IPS-18a (cell line): ENCODE measurements around the gene HES6.

Experiments used
- H3K27ac ChIP-seq: one replicate; pipeline ENCODE4 v1.5.1; 2013; ENCODE audit warnings: low read length
- H3K27me3 ChIP-seq: one replicate; pipeline ENCODE4 v1.6.1; 2013; ENCODE audit warnings: mild to moderate bottlenecking, low read length; ENCODE audit not compliant: control insufficient read depth, insufficient read depth
- H3K36me3 ChIP-seq: one replicate; pipeline ENCODE4 v1.6.1; 2013; ENCODE audit warnings: low read depth, low read length; ENCODE audit not compliant: control insufficient read depth
- H3K4me1 ChIP-seq: one replicate; pipeline ENCODE4 v1.6.1; 2013; ENCODE audit warnings: low read depth, low read length; ENCODE audit not compliant: control insufficient read depth
- H3K4me3 ChIP-seq: one replicate; pipeline ENCODE4 v1.5.1; 2013; ENCODE audit warnings: low read length
- H3K9ac ChIP-seq: one replicate; pipeline ENCODE4 v1.6.1; 2013; ENCODE audit warnings: mild to moderate bottlenecking, low read length, moderate library complexity
- H3K9me3 ChIP-seq: one replicate; pipeline ENCODE4 v1.6.1; 2013; ENCODE audit warnings: low read depth, low read length; ENCODE audit not compliant: control insufficient read depth

HES6 gene

GRCh38 chr2:238250896-238251295, 11.1 kb upstream of the HES6 start:
- H3K27ac ChIP-seq, result no peak overlapping the region
- no peaks in the 10 kb centered on the region for H3K27me3 ChIP-seq
- no peaks in the 10 kb centered on the region for H3K4me1 ChIP-seq
- no peak overlapping the region for H3K9ac ChIP-seq
- H3K9me3 ChIP-seq, result no peaks in the 10 kb centered on the region
- no peak overlapping the region for H3K4me3 ChIP-seq
- peaks cover 3% of the 10 kb centered on the region for H3K36me3 ChIP-seq

GRCh38 chr2:238247841-238248453, 8.1 kb upstream of the HES6 start:
- Histone ChIP-seq H3K9ac (no peak overlapping the region), H3K27ac (no peak overlapping the region), H3K27me3 (no peaks in the 10 kb centered on the region), H3K9me3 (no peaks in the 10 kb centered on the region), H3K36me3 (no peaks in the 10 kb centered on the region), H3K4me3 (no peak overlapping the region), H3K4me1 (no peaks in the 10 kb centered on the region)

- no peak overlapping the region for H3K4me3 ChIP-seq
- no peaks in the 10 kb centered on the region for H3K36me3 ChIP-seq
- peaks cover 2% of the 10 kb centered on the region for H3K27me3 ChIP-seq
- no peaks in the 10 kb centered on the region for H3K4me1 ChIP-seq
- H3K9ac ChIP-seq, result no peak overlapping the region
- no peaks in the 10 kb centered on the region for H3K9me3 ChIP-seq
- no peak overlapping the region for H3K27ac ChIP-seq
Observed at GRCh38 chr2:238247002-238247822, 7.4 kb upstream of the HES6 start.

- H3K27me3 ChIP-seq, result peaks cover 15% of the 10 kb centered on the region
- no peak overlapping the region for H3K9ac ChIP-seq
- no peaks in the 10 kb centered on the region for H3K36me3 ChIP-seq
- peaks cover 4% of the 10 kb centered on the region for H3K4me1 ChIP-seq
- no peaks in the 10 kb centered on the region for H3K9me3 ChIP-seq
- no peak overlapping the region for H3K4me3 ChIP-seq
- H3K27ac ChIP-seq, result no peak overlapping the region
Observed at GRCh38 chr2:238244151-238244550, 4.3 kb upstream of the HES6 start.

- Histone ChIP-seq H3K4me3 (no peak overlapping the region), H3K27me3 (peaks cover 20% of the 10 kb centered on the region), H3K9me3 (no peaks in the 10 kb centered on the region), H3K9ac (no peak overlapping the region), H3K4me1 (peaks cover 4% of the 10 kb centered on the region), H3K36me3 (no peaks in the 10 kb centered on the region), H3K27ac (no peak overlapping the region)
Observed at GRCh38 chr2:238243496-238244076, 3.7 kb upstream of the HES6 start.

- Histone ChIP-seq H3K27ac (no peak overlapping the region), H3K4me3 (no peak overlapping the region), H3K9me3 (no peaks in the 10 kb centered on the region), H3K36me3 (no peaks in the 10 kb centered on the region), H3K4me1 (peaks cover 4% of the 10 kb centered on the region), H3K27me3 (peaks cover 27% of the 10 kb centered on the region), H3K9ac (no peak overlapping the region)
Observed at GRCh38 chr2:238242731-238243495, 3.1 kb upstream of the HES6 start.

GRCh38 chr2:238241970-238242369, 2.1 kb upstream of the HES6 start:
- peaks cover 36% of the 10 kb centered on the region for H3K27me3 ChIP-seq
- H3K4me3 ChIP-seq, result peak overlapping the region; percentile 63
- no peak overlapping the region for H3K27ac ChIP-seq
- H3K36me3 ChIP-seq, result no peaks in the 10 kb centered on the region
- H3K9me3 ChIP-seq, result no peaks in the 10 kb centered on the region
- peaks cover 4% of the 10 kb centered on the region for H3K4me1 ChIP-seq
- H3K9ac ChIP-seq, result no peak overlapping the region

- Histone ChIP-seq H3K9me3 (no peaks in the 10 kb centered on the region), H3K27me3 (peaks cover 46% of the 10 kb centered on the region), H3K27ac (no peak overlapping the region), H3K9ac (peak overlapping the region; percentile 50), H3K36me3 (no peaks in the 10 kb centered on the region), H3K4me1 (peaks cover 4% of the 10 kb centered on the region), H3K4me3 (peak overlapping the region; percentile 63)
Observed at GRCh38 chr2:238240757-238241711, 1.2 kb upstream of the HES6 start.

- Histone ChIP-seq H3K27me3 (peaks cover 56% of the 10 kb centered on the region), H3K4me3 (peak overlapping the region; percentile 47), H3K4me1 (peaks cover 4% of the 10 kb centered on the region), H3K9me3 (no peaks in the 10 kb centered on the region), H3K36me3 (no peaks in the 10 kb centered on the region), H3K9ac (no peak overlapping the region), H3K27ac (no peak overlapping the region)
Observed at GRCh38 chr2:238239543-238239862, 335 bp downstream of the HES6 start.

GRCh38 chr2:238238766-238239542, 884 bp downstream of the HES6 start:
- no peak overlapping the region for H3K27ac ChIP-seq
- peaks cover 4% of the 10 kb centered on the region for H3K4me1 ChIP-seq

More at GRCh38 chr2:238238766-238239542, 884 bp downstream of the HES6 start:
- Histone ChIP-seq H3K27me3 (peaks cover 56% of the 10 kb centered on the region), H3K36me3 (no peaks in the 10 kb centered on the region), H3K9ac (no peak overlapping the region), H3K9me3 (no peaks in the 10 kb centered on the region), H3K4me3 (peak overlapping the region; percentile 20)
